MM.1S (cell line): Measurements from ENCODE around the gene METTL2B.
"Not testable (repeated sequence)": the region's sequence is repeated elsewhere in the genome, so short reads cannot be mapped to it uniquely, and the experiment has no call there.

Source experiments
- EZH2 ChIP-seq: fragments of 300-600 bp; sonication (generic); optimal IDR thresholded peaks from 2 replicates; pipeline ENCODE3; 2017; ENCODE audit warnings: low read depth, mild to moderate bottlenecking, antibody characterized with exemption, low read length, mixed read lengths
- EZH2phosphoT487 ChIP-seq: fragments of 300-600 bp; sonication (generic); IDR thresholded peaks from 2 replicates; pipeline ENCODE4 v1.6.1; 2018; ENCODE audit warnings: antibody characterized with exemption, low read length
- TF ChIP-seq, protein P1 (sequence below): fragments of 300-600 bp; sonication (generic); IDR thresholded peaks from 2 replicates; pipeline ENCODE4 v1.5.1; 2016; ENCODE audit warnings: antibody characterized with exemption, low read length, mixed read lengths

DNA sequence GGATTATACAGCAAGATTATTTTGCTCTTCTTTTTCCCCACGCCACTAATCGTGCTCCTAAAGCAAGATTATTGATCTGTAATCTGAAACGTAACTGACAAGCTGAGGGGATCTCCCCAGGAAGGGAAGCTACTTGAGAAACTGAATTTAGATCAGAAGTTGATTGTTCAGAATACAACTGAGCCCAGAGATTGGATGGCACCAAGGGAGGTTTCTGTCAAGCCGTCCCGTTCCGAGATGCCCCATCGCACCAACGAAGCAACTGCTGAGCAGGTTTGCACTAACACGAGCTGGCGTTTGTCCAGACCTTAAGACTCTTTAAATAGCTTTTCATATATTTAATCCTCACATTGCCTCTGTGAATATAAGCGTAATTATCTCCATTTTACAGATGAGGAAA lies 35.1 kb downstream of the METTL2B start:
- not testable (repeated sequence) for TF ChIP-seq EZH2, EZH2phosphoT487
- TF ChIP-seq, protein P1, sequence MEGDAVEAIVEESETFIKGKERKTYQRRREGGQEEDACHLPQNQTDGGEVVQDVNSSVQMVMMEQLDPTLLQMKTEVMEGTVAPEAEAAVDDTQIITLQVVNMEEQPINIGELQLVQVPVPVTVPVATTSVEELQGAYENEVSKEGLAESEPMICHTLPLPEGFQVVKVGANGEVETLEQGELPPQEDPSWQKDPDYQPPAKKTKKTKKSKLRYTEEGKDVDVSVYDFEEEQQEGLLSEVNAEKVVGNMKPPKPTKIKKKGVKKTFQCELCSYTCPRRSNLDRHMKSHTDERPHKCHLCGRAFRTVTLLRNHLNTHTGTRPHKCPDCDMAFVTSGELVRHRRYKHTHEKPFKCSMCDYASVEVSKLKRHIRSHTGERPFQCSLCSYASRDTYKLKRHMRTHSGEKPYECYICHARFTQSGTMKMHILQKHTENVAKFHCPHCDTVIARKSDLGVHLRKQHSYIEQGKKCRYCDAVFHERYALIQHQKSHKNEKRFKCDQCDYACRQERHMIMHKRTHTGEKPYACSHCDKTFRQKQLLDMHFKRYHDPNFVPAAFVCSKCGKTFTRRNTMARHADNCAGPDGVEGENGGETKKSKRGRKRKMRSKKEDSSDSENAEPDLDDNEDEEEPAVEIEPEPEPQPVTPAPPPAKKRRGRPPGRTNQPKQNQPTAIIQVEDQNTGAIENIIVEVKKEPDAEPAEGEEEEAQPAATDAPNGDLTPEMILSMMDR, result not testable (repeated sequence)
